Dermis blood vessel endothelial cell (primary cell): ENCODE data around the gene ZAP70. TPM values are rescaled to one million over a fixed set of nuclear protein-coding genes. Genes with fewer than 3 reads are reported as not detected.

Source experiments
- DNase-seq: peaks from one replicate; pipeline ENCODE4 v3.0.0; 2010
- total RNA-seq: library from RNA; depleted of rRNA; stranded (reverse); fragments of >200 nt; gene quantifications from 2 replicates; pipeline ENCODE4 v1.2.3, GENCODE V29; 2014

ZAP70 gene
- total RNA-seq, 1 donor from 2014 or later: not detected

DNA sequence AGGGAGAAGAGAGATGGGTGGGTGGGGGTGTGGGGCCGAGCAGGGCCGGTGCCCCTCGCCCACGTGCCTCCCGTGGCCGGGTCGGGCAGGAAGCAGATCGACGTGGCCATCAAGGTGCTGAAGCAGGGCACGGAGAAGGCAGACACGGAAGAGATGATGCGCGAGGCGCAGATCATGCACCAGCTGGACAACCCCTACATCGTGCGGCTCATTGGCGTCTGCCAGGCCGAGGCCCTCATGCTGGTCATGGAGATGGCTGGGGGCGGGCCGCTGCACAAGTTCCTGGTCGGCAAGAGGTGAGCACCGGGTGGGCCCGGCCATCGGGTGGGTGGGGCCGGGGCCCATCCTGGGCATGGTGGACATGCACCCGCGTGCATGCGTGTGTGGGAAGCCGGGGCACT is 21.8 kb downstream of the ZAP70 start:
- no peak for DNase-seq

DNA sequence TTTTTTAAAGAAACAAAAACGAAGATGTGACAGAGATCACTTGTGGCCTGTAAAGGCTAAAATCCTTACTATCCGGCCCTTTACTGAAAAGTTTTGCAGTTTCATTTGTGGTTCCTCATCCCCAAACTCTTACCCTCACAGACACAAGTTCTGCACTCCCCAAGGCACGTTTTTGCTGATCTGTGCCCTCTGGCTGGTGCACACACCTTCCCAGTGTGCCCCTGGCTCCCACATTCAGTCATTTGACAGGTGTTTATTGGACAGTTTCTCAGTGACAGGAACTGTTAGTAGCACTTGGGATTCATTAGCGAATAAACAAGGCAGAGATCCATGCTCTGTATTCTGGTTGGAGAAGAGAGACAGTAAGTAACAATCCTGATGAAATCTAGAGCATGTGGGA is 22.8 kb downstream of the ZAP70 start:
- DNase-seq: no peak

DNA sequence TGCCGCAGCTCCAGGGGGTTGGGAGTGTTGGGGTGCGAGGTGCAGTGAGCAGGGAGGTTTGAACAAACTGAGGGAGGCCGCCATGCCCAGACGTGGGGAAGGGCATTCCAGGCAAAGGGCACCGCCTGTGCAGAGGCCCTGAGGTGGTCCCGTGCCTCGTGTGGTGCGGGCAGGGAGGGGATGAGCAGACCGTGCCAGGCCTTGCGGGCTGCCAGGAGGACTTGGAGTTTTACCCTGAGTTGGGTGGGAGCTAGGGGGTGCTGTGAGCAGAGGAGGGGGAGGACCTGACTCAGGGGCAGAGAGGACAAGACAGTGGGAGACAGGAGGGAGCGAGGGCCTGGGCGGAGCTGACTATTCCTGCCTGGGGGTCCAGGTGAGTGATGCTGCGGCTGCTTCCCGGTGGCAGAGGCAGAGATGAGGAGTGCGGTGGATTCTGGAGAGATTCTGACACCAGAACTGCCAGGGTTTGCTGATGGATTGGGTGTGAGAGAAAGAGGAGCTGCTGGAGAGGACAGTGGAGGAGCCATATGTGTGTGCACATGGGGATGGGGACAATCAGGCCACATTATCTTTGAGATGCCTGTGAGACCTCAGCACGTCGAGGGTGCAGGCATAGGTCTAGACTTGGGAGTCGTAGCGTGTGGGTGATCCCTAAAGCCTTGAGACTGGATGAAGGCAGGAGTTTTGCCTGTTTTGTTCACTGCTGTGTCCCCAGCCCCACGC is 23.4 kb downstream of the ZAP70 start:
- DNase-seq: no peak

DNA sequence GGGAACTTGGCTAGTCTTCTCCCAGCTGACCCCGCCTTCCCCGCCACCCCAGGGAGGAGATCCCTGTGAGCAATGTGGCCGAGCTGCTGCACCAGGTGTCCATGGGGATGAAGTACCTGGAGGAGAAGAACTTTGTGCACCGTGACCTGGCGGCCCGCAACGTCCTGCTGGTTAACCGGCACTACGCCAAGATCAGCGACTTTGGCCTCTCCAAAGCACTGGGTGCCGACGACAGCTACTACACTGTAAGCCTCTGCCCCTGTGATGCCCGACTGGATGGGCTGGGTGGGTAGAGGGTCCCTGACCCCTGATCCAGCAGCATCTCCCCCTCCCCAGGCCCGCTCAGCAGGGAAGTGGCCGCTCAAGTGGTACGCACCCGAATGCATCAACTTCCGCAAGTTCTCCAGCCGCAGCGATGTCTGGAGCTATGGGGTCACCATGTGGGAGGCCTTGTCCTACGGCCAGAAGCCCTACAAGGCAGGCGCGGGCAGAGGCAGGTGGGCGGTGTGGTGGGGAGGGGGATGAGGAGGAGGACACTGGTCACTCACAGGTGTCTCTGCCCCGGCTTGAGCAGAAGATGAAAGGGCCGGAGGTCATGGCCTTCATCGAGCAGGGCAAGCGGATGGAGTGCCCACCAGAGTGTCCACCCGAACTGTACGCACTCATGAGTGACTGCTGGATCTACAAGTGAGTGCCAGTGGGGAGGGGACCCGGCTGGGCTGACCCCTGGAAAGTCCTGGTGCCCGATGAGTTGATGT is 24.2 kb downstream of the ZAP70 start:
- DNase-seq: no peak

DNA sequence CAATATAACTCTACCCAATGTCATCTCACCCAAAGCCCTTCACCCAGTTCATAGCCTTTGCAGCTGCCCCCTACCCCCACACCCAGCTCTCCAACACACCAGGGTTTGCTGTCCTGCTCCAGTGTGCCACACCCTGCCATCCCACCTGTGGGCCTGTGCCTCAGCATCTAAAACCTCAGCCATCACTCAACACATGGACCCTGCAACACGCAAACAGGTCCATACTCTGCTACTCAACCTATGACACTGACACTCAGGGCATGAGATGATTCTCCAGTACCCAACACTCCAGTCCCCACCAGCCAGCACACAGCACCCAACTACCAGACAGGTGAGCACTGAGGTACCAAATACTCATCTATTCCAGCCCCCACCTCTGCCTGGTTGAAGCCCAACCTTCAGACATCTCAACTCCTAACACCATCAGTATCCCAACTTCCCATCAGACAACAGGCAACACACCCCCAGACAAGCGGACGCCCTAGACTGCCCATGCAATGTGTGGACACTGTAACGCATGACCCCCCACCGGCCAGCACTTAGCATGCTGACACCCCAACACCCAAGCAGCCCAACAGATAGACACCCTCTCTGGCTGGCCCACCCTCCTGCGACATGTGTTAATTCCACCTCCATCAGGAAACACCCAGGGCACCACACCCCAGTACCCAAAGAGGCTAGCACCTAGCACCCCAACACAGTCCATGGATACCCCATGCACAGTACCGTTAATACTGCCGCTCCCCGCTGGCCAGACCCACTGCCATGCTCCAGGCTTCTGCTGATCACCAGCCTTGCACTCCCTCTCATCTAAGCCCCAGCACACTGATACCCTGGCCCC is 25.0 kb downstream of the ZAP70 start:
- no peak for DNase-seq

DNA sequence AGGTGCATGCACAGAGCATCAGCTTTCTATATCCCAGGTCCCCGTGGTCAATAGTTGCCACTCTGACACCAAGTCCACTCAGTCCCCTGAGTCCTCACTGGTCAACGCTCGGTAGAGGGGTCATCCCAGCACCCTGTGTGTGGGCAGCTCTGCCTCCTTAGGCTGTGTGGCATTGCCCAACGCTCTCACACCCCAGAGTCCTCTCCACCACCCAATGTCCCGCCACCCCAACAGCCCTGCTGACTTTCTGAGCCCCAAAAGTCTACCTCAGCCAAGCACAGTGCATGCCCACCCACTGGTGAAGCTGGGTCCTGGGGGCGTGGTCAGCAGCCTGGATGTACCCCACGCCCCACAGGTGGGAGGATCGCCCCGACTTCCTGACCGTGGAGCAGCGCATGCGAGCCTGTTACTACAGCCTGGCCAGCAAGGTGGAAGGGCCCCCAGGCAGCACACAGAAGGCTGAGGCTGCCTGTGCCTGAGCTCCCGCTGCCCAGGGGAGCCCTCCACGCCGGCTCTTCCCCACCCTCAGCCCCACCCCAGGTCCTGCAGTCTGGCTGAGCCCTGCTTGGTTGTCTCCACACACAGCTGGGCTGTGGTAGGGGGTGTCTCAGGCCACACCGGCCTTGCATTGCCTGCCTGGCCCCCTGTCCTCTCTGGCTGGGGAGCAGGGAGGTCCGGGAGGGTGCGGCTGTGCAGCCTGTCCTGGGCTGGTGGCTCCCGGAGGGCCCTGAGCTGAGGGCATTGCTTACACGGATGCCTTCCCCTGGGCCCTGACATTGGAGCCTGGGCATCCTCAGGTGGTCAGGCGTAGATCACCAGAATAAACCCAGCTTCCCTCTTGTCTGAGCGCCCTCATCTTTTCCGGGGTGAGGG is 25.9 kb downstream of the ZAP70 start:
- DNase-seq: no peak

DNA sequence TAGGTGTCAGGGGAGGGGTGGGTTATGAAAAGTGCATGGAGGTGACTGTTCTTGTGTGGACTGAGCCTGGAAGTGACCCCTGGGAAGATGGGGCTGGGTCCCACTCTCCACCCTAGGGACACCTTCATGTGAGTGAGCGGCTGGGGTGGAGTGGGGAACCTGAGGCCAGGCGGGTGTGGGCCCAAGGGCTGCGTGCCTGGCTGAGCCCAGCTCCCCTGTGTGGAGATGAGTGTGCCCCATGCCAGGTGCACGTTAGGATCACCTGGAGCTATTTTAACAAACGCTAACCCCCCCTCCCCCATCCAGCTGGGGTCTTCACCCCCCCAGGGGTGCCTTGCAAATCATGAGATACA is 26.5 kb downstream of the ZAP70 start:
- no peak for DNase-seq

DNA sequence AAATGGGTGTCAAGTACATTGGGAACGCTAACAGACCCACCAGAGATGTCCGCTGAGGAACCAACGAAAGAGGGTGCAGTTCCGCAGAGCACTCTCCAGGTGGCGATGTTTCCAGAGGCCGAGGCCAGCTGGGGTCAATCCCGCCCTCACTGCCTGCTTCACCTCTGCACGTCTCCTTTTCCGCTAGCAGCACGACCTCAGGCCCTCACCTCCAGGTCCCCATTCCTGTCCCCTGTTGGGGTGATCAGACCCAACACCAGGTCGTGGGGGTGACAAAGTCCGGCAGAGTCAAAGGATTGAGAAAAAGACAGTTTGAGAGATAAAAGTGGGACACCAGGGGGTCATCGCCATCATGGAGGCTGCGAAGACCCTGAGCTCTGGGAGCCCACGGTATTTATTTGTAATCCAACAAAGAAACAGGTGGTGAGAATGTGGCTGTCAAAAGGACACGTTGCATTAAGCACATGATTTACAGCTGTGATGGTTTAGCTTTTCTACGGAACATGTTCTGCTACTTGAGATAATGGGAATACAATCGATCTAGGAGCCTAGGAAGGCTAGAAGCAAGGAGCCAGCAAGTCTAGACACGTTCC is 27.3 kb downstream of the ZAP70 start:
- peak; percentile 58 for DNase-seq

DNA sequence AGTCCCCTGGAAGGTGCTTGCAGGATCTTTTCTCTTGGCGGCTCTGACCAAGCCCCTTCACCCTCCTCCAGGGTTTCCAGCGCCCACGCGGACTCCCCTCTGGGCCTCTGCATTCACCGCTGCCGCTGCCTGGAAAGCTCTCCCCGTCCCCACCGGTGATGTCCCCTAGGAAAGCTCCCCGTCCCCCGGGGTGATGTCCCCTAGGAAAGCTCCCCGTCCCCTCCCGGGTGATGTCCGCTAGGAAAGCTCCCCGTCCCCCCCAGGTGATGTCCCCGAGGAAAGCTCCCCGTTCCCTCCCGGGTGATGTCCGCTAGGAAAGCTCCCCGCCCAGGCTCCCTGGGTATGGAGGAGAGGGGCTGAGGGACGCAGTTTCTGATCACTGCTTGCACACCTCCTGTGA is 27.9 kb downstream of the ZAP70 start:
- DNase-seq: no peak

DNA sequence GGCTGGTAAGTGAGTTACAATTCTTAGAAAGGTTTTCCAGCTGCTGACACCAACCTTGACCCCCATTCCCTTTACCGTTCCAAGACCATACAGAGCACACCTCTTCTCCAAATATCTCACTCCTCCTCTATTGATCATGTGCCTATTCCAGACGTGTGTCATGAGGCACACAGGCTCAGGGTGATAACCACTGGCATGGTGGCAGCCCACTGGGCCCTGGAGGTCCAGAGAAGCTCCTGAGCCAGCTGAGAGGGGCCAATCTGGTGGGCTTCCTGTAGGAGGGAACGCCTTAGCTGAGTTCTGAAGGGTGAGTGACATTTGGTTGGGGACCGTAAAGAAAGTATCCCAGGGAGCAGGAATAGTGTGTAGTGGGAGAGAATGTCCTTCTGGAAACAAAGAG is 28.3 kb downstream of the ZAP70 start:
- no peak for DNase-seq

DNA sequence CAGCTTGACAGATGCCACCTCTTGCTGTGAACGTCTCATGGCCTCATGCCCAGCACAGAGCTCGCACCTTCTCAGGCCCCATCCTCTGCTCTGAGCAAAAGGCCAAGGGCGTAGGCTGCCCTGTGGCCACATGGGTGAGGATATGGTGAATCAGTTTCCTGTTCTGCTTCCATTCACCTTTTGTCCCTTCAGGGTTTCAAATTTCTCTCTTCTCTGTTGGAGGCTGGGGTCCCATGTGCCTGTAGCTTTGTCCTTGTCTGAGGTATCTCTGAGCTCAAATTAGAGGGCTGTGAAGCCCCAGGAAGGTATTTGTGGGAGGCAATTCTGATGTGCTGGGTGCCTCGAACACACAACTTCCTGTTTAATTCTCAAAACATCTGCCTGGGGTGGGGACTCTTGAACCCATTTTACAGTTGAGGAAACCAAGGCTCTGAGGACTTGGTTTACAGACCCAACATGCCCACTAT is 29.0 kb downstream of the ZAP70 start:
- DNase-seq: peak; percentile 9

DNA sequence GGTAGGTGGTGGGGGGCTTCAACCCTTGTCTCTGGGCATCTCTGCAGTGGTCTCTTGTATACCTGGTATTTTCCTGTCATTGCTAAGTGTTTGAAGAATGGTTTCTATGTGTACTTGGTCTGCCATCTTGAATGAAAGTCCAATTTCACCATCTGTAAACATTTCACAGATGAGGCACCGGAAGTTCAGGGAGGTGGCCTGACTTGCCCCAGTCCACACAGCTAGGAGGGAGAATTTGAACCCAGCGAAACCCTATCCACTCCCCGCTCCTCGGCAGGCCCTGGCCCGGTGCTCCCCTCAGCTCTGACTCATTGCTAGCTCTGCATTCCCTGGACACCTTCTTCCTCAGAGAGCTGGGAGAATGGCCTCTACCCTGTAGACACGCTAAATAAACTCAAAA is 30.5 kb downstream of the ZAP70 start:
- DNase-seq: no peak

DNA sequence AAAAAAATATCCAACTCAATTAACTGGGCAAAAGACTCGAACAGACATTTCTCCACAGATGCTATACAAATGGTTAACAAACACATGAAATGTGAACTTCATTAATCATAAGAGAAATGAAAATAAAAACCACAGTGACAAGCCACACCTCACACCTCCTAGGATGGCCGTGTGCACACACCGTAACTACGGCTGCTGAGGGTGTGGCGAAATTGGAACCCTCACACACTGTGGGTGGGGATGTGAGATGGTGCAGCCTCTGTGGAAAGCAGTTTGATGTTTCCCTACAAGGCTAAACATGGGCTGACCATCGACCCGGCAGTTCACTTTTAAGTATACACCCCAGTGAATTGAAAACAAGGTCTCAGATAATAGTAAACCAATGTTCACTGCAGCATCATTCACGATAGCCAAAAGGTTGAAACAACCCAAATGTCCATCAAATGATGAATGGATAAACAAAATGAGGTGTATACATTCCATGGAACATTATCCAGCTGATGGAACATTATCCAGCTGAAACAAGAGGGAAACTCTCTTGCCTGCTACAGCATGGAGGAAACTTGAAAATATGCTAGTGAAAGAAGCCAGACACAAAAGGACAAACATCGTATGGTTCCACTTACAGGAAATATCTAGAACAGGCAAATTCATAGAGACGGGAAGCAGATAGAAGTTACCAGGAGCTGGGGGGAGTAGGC is 32.2 kb downstream of the ZAP70 start:
- no peak for DNase-seq

DNA sequence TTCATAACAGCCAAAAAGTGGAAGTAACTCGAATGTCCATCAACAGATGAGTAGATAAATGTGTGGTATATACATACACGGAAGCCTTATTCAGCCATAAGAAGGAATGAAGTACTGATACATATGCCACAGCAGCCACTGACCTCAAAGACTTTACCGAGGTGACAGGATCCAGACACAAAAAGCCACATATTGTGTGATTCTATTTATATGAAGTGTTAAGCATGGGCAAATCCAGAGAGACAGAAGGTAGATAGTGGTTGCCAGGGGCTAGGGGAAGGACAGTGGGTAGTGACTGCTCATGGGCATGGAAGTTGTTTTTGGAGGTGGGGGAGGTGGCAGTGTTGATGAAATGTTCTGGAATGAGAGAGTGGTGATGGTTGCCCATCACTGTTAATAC is 33.9 kb downstream of the ZAP70 start:
- no peak for DNase-seq

DNA sequence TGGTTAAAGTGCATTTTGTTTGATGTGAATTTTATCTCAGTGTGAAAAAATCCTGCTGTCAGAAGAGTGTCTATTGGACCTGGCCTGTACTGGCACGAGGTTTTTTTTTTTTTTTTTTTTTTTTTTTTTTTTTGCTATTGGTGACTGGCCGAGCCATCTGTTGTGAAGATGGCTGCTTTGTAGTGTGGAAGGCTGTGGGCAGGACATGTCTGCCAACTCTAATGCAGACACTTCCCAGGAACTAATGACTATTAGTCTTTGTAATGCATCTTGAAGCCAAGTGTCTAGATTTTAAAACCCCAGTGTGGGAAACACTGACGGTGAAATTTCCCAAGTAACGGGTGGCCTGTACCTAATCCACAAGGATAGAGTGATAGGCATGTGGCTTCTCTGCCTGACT is 34.3 kb downstream of the ZAP70 start:
- DNase-seq: no peak

DNA sequence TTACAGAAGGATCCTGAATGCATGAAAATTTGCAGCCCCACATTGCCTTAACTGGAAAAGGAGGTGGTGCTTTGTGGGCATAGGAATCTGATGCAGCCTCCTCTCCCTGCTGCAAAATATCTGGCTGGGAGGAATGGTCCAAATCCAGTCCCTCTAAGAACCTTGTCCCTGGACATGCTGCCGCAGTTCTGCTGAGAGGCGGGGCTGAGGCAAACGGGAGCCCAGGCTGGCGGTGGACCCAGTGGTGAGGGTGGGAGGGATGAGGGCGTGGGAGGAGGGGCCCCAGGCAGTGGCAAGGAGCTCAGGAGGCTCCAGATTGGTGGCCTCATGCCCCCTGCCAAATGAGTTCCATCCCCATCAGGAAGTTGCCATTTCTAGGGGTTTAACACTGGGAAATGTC is 36.2 kb downstream of the ZAP70 start:
- no peak for DNase-seq

DNA sequence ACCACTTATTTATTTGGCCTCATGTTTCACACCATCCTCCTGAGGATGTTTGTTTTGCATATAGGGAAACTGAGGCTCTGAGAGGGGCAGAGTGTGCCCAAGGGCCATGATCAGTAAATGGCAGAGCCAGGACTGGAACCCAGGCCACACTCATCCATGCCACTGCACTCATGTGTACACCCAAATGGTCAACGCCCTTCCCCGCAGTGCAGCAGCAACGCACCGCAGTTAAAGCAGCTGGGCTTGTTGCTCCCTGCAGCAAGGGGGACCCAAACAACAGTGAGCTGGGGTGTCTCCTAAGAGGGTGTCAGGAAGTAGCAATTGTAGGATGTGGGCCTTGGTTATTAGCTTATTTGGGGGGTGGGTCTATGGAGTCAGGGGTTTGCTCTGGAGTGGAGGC is 36.6 kb downstream of the ZAP70 start:
- DNase-seq: no peak

DNA sequence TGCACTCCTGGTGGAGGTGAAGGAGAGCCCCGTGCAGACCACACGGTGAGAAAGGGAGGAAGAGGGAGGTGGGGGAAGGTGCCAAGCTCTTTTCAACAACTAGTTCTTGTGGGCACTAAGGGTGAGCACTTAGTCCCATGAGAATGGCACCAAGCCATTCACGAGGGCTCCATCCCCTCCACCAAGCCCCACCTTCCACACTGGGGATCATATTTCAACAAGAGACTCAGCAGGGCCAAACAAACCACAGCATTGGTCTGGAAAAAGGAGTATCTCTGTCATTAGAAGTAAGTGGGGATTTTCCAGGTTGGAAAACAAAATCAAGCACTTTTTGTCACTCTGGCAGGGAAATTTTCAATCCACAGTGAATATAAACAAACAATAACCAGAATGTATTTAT is 38.4 kb downstream of the ZAP70 start:
- no peak for DNase-seq

DNA sequence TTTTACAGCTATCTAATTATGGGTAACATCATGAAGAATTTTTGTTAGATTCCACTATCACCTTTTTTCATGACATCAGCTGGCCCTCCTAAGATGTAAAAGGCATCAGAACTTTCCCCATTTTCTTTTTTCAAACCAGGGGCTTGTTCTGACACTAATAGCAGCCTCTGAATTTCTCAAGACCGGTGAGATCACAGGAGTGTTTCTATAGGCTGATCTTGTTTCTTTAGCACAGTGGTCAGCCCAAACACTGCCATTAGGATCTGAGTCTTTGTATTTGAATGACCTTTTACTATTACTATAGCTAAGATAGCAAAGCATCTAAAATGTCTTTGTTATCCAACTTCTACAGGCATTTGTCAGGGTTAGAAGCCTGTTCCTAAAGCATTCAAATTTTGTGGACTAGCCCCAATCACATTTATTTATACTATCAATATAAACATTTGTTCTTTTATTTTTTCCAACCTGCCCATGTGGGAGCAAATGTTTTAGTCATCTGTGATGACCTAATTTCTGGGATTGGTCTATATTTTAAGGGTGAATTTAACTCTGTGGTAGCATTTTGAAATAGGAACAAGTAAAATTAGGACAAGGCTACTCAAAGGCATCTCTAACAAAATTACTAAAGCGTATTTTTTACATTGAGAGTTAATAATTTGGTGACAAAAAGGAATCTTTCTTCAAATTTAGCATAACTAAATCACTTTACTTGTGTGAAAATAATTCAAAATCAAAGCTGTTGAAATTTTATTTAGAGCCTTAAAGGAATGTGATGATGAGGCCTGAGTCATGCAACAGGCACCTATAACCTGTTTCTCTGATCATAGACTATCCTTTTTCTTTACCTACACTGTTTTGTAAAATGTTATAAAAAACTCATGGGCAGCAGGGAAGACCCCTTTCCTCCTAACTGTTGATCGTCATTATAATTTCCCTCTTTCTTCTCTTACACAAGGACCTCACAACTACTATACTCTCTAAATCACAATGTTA is 39.3 kb downstream of the ZAP70 start:
- no peak for DNase-seq

DNA sequence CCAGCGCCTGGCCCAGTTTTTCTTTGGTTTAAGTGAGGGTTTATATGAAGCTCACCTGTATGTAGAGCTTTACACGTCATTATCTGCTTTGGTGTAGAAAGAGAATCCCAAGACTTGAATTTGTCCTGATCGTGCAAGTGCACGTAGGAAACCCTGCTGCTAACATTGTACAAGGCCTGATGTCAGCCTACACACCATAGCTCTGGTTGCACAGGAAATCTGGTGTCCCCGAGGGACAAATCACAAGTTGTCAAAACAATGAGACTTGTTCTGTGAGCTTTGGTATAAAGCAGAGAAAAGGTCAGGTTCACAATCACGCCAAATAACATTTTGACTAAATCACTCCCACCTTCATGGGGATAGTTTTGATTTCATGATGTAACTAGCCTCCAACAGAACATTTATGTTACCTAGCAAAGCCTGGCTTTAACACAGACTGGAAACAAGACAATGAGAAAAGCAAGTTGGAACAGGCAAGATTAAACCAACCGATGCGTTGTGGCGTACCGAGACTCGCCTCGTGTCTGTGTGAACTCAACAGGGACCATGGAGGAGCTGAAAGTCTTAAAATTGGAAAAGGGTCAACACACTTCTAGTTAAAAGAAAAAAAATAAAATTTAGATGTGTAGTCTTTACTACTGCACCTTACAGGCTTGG is 41.4 kb downstream of the ZAP70 start:
- DNase-seq: peak; percentile 17
